Transverse colon (tissue), 4 donors: ENCODE data around the gene NRXN2. TPM values are rescaled to one million over a fixed set of nuclear protein-coding genes. Genes with fewer than 3 reads are reported as not detected.

Source experiments
- DNase-seq: peaks from one replicate; pipeline ENCODE4 v3.0.0-alpha.2; 2019
- H3K27ac ChIP-seq, 4 donors: fragments of 200-600 bp; sonication (generic); 2 replicates each; pipeline ENCODE4 v1.5.1; 2016 to 2018; ENCODE audit warnings: inconsistent platforms in 4 of 4
- H3K27me3 ChIP-seq: fragments of 200-600 bp; sonication (generic); 2 replicates; pipeline ENCODE4 v1.5.1; 2017; ENCODE audit warnings: inconsistent platforms
- H3K36me3 ChIP-seq, 4 donors: fragments of 200-600 bp; sonication (generic); 2 replicates each; pipeline ENCODE4 v1.5.1; 2017 to 2019; ENCODE audit warnings: inconsistent platforms in 4 of 4
- H3K4me1 ChIP-seq, 4 donors: fragments of 200-600 bp; sonication (generic); 2 replicates each; pipeline ENCODE4 v1.5.1; 2017 to 2020; ENCODE audit warnings: inconsistent platforms in 4 of 4
- H3K4me3 ChIP-seq, 4 donors: fragments of 200-600 bp; sonication (generic); 1 replicate in 1 of 4; 2 replicates in 3 of 4; pipeline versions ENCODE4 v1.5.1 to v1.6.1; 2017 to 2019; ENCODE audit warnings: inconsistent platforms in 4 of 4
- H3K9me3 ChIP-seq, 2 donors: fragments of 200-600 bp; sonication (generic); 2 replicates each; pipeline ENCODE4 v1.5.1; 2017 to 2019; ENCODE audit warnings: inconsistent platforms in 2 of 2
- EP300 ChIP-seq: sonication (generic); formaldehyde crosslinking; IDR thresholded peaks from one replicate; pipeline ENCODE4 v1.6.1; 2017; ENCODE audit warnings: antibody characterized with exemption, low read depth
- POLR2A ChIP-seq: fragments of 450-650 bp; IDR thresholded peaks from one replicate; pipeline ENCODE4 v1.6.1; 2016; ENCODE audit warnings: antibody characterized with exemption, mild to moderate bottlenecking, moderate library complexity
- POLR2AphosphoS5 ChIP-seq, 3 donors: sonication (generic); formaldehyde crosslinking; IDR thresholded peaks; one replicate each; pipeline ENCODE4 v1.6.1; 2016; ENCODE audit warnings: antibody characterized with exemption in 3 of 3
- WGBS, 2 donors: methylation state at CpG; one replicate each; pipeline ENCODE4 v1.1.5; 2018; ENCODE audit warnings: low coverage in 1 of 2; 5-methylcytosine and 5-hydroxymethylcytosine counted together
- in situ Hi-C, 4 donors: fragments of 200-750 bp; cut with MboI; loops; one replicate each; pipeline versions ENCODE4 v1.15.0 to v1.15.1; 2017; ENCODE audit warnings: low sequenced_read_pairs in 3 of 4, low pct_ligation_motif_present in 1 of 4, low pct_unique_long_range_greater_than_20kb in 1 of 4
- intact Hi-C: fragments of 100-400 bp; cut with DNase I; formaldehyde crosslinking; loops from one replicate; pipeline ENCODE4 v1.15.1; 2023; ENCODE audit warnings: low total_unique reads
- total RNA-seq, 4 donors: library from RNA; depleted of rRNA; stranded (reverse); fragments of >200 nt; gene quantifications; one replicate each; pipeline ENCODE4 v1.1.0, GENCODE V29; 2016
- TF ChIP-seq, protein P1 (sequence below), 5 experiments: fragments of 200-600 bp in 3 of 5; fragments of 450-650 bp in 2 of 5; sonication (generic) in 3 of 5; IDR thresholded peaks; 1 replicate in 2 of 5; 2 replicates in 3 of 5; pipeline ENCODE4 v1.5.1; 2016 to 2017; ENCODE audit warnings: antibody characterized with exemption in 5 of 5, inconsistent platforms in 3 of 5, mild to moderate bottlenecking in 2 of 5, moderate library complexity in 1 of 5

Gene NRXN2
- total RNA-seq, 4 donors from 2014 or later = 2.9 to 7.4 (median 6.8) TPM

GRCh38 chr11:64694026-64694755, 28.8 kb downstream of the NRXN2 start:
- 59 to 69% methylated on average over 2 to 4 of the region's 4 CpGs for WGBS, 2 donors
- no peaks in the 10 kb centered on the region for H3K9me3 ChIP-seq
- in situ Hi-C loops (no loop called here), intact Hi-C loops (loop anchor here (5.0 kb wide), 1 partner anchor 1812 kb away; the partner anchor contains the start of gene SLC3A2)
- no peak for DNase-seq
- TF ChIP-seq, protein P1, sequence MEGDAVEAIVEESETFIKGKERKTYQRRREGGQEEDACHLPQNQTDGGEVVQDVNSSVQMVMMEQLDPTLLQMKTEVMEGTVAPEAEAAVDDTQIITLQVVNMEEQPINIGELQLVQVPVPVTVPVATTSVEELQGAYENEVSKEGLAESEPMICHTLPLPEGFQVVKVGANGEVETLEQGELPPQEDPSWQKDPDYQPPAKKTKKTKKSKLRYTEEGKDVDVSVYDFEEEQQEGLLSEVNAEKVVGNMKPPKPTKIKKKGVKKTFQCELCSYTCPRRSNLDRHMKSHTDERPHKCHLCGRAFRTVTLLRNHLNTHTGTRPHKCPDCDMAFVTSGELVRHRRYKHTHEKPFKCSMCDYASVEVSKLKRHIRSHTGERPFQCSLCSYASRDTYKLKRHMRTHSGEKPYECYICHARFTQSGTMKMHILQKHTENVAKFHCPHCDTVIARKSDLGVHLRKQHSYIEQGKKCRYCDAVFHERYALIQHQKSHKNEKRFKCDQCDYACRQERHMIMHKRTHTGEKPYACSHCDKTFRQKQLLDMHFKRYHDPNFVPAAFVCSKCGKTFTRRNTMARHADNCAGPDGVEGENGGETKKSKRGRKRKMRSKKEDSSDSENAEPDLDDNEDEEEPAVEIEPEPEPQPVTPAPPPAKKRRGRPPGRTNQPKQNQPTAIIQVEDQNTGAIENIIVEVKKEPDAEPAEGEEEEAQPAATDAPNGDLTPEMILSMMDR (IDR thresholded peaks at IDR 0.05) = no peak
- TF ChIP-seq EP300 = no peak
- TF ChIP-seq POLR2A = no peak
- no peak for TF ChIP-seq POLR2AphosphoS5 (IDR thresholded peaks at IDR 0.05)
- H3K4me1 ChIP-seq = no peaks in the 10 kb centered on the region
- no peak overlapping the region for H3K4me3 ChIP-seq
- no peak overlapping the region for H3K27ac ChIP-seq
- H3K27me3 ChIP-seq = peaks cover 39% of the 10 kb centered on the region
- H3K36me3 ChIP-seq = no peaks in the 10 kb centered on the region

GRCh38 chr11:64692764-64693331, 30.1 kb downstream of the NRXN2 start:
- DNase-seq = no peak
- no peak for TF ChIP-seq POLR2AphosphoS5 (IDR thresholded peaks at IDR 0.05)
- TF ChIP-seq EP300 = no peak
- TF ChIP-seq, protein P1 (IDR thresholded peaks at IDR 0.05) = no peak
- TF ChIP-seq POLR2A = no peak
- H3K9me3 ChIP-seq = no peaks in the 10 kb centered on the region
- intact Hi-C loops (loop anchor here (5.0 kb wide), 1 partner anchor 1811 kb away; the partner anchor contains the start of gene SLC3A2), in situ Hi-C loops (no loop called here)
- peaks cover 0 to 13% (median 8%) of the 10 kb centered on the region in 4 donors for H3K4me1 ChIP-seq
- no peak overlapping the region for H3K4me3 ChIP-seq
- no peaks in the 10 kb centered on the region for H3K36me3 ChIP-seq
- no peak overlapping the region for H3K27ac ChIP-seq
- 30 to 37% methylated on average over 8 to 13 of the region's 13 CpGs for WGBS, 2 donors
- peaks cover 39% of the 10 kb centered on the region for H3K27me3 ChIP-seq

DNA sequence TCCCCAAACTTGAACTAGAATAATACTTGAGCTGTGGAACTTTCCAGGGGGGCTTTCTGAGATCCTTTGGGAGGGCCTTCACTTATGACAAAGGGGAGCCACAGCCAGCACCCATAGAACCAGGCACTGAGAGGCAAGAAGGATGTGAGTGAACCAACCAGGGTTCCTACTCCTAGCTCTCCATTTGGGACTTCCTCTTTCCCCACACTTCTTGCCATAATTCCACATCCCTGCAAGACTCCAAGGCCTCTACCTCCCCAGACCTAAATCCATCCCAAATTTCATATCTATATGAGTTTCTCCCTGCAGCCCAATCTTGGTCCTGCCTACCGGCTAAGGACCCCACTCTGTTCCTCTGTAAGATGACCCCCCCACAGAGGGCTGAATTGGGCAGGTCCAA, 31.5 kb downstream of the NRXN2 start:
- no peak overlapping the region for H3K4me3 ChIP-seq
- in situ Hi-C loops (no loop called here), intact Hi-C loops (loop anchor here (5.0 kb wide), 1 partner anchor 1809 kb away; the partner anchor contains the start of gene SLC3A2)
- peaks cover 39% of the 10 kb centered on the region for H3K27me3 ChIP-seq
- DNase-seq = no peak
- no peaks in the 10 kb centered on the region for H3K36me3 ChIP-seq
- no peaks in the 10 kb centered on the region for H3K9me3 ChIP-seq
- H3K27ac ChIP-seq = no peak overlapping the region
- 95% methylated on average over 1 of the region's 1 CpG; no CpG with 5 or more reads in 1 of the 2 donors for WGBS, 2 donors
- TF ChIP-seq EP300 (no peak), POLR2A (no peak), POLR2AphosphoS5 (IDR thresholded peaks at IDR 0.05) (no peak)
- TF ChIP-seq, protein P1 (IDR thresholded peaks at IDR 0.05) = no peak
- peaks cover 0 to 16% (median 8%) of the 10 kb centered on the region in 4 donors for H3K4me1 ChIP-seq

GRCh38 chr11:64690235-64690634, 32.8 kb downstream of the NRXN2 start:
- in situ Hi-C loops = no loop called here
- DNase-seq = no peak
- no peak overlapping the region for H3K4me3 ChIP-seq
- intact Hi-C loops = loop anchor here (5.0 kb wide), 1 partner anchor 1808 kb away; the partner anchor contains the start of gene SLC3A2
- H3K27ac ChIP-seq = no peak overlapping the region
- no peaks in the 10 kb centered on the region for H3K36me3 ChIP-seq
- peaks cover 31% of the 10 kb centered on the region for H3K27me3 ChIP-seq
- H3K4me1 ChIP-seq = peaks cover 0 to 16% (median 8%) of the 10 kb centered on the region in 4 donors
- H3K9me3 ChIP-seq = no peaks in the 10 kb centered on the region
- 81 to 86% methylated on average over 1 to 7 of the region's 8 CpGs for WGBS, 2 donors
- TF ChIP-seq POLR2AphosphoS5 (IDR thresholded peaks at IDR 0.05) (no peak), EP300 (no peak), POLR2A (no peak)
- TF ChIP-seq, protein P1 (IDR thresholded peaks at IDR 0.05) = no peak
